ENCODE results near the gene VAV2. TPM values are rescaled to one million over a fixed set of nuclear protein-coding genes. Genes with fewer than 3 reads are reported as not detected.

The VAV2 gene
- total and polyA plus RNA-seq, 2 donors, result 5.4 to 9.8 TPM

Other genes with a start within 250 kb of the VAV2 start
- gene BRD3OS, start 33.2 kb upstream of the VAV2 start, total RNA-seq, result 9.9 TPM
- gene BRD3OS, start 33.2 kb upstream of the VAV2 start, polyA plus RNA-seq, result 12.4 TPM
- 6.4 TPM for gene BRD3, start 75.7 kb upstream of the VAV2 start, total RNA-seq
- 14.5 TPM for gene BRD3, start 75.7 kb upstream of the VAV2 start, polyA plus RNA-seq
- gene WDR5, start 143.8 kb upstream of the VAV2 start, total RNA-seq, result 18.6 TPM
- gene WDR5, start 143.8 kb upstream of the VAV2 start, polyA plus RNA-seq, result 25.9 TPM
- gene RNU6ATAC, start 172.2 kb upstream of the VAV2 start, total RNA-seq, result 127 TPM
- not detected for gene RNU6ATAC, start 172.2 kb upstream of the VAV2 start, polyA plus RNA-seq